ENCODE results near the gene RBCK1. TPM values are rescaled to one million over a fixed set of nuclear protein-coding genes. Genes with fewer than 3 reads are reported as not detected.

RBCK1 gene
- total and polyA plus RNA-seq, 10 of the 15 experiments (the other 5 are each of a cell fraction or from before 2014, with no cell fraction given), result 14.1 to 99.7 (median 76.0) TPM

GRCh38 chr20:478949-479429 lies 70.9 kb downstream of the RBCK1 start (continued):
- TF ChIP-seq RELA (IDR thresholded peaks at IDR 0.05; ENCODE audit: borderline replicate concordance, partially characterized antibody) (no peak), SMC3 (IDR thresholded peaks at IDR 0.05; ENCODE audit: borderline replicate concordance, low read length) (peak; percentile 84), YY1 (IDR thresholded peaks at IDR 0.05; ENCODE audit: low read depth, low read length) (peak; percentile 24; the same call in 1 of the 2 replicates), TCF12 (IDR thresholded peaks at IDR 0.05; ENCODE audit: low read depth, low read length) (no peak), NFXL1 (IDR thresholded peaks at IDR 0.05; ENCODE audit: borderline replicate concordance) (no peak)
- TF ChIP-seq, protein P1, sequence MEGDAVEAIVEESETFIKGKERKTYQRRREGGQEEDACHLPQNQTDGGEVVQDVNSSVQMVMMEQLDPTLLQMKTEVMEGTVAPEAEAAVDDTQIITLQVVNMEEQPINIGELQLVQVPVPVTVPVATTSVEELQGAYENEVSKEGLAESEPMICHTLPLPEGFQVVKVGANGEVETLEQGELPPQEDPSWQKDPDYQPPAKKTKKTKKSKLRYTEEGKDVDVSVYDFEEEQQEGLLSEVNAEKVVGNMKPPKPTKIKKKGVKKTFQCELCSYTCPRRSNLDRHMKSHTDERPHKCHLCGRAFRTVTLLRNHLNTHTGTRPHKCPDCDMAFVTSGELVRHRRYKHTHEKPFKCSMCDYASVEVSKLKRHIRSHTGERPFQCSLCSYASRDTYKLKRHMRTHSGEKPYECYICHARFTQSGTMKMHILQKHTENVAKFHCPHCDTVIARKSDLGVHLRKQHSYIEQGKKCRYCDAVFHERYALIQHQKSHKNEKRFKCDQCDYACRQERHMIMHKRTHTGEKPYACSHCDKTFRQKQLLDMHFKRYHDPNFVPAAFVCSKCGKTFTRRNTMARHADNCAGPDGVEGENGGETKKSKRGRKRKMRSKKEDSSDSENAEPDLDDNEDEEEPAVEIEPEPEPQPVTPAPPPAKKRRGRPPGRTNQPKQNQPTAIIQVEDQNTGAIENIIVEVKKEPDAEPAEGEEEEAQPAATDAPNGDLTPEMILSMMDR (IDR thresholded peaks at IDR 0.05 in 2 of 3, conservative IDR thresholded peaks at IDR 0.05 in 1 of 3; ENCODE audit: control insufficient read depth in 2 of 3, extremely low read depth in 1 of 3, insufficient read depth in 1 of 3, low read depth in 3 of 3, low read length in 3 of 3), result peak; percentile 47 to 68 (median 57); a peak in 5 of 6 replicates

GRCh38 chr20:479487-479886 lies 71.4 kb downstream of the RBCK1 start:
- Histone ChIP-seq H4K20me1 (ENCODE audit: control insufficient read depth, insufficient read depth) (no peaks in the 10 kb centered on the region), H3K9ac (ENCODE audit: control insufficient read depth, insufficient read depth, low read length) (no peak overlapping the region), H3K79me2 (ENCODE audit: control insufficient read depth, insufficient read depth, low read length) (no peaks in the 10 kb centered on the region), H3K4me2 (ENCODE audit: control insufficient read depth, insufficient read depth) (no peak overlapping the region), H3K9me3 (replicated peaks; ENCODE audit: control insufficient read depth, insufficient read depth, low read length) (no peaks in the 10 kb centered on the region), H3K4me1 (ENCODE audit: control insufficient read depth, insufficient read depth, low read length) (no peaks in the 10 kb centered on the region), H3K36me3 (ENCODE audit: control insufficient read depth in 2 of 2, insufficient read depth in 2 of 2, low read length in 1 of 2) (peaks cover 5 to 18% of the 10 kb centered on the region in 2 experiments), H3K27ac (ENCODE audit: control insufficient read depth, insufficient read depth) (no peak overlapping the region), H2AFZ (ENCODE audit: control insufficient read depth, low read depth, low read length) (no peak overlapping the region), H3K4me3 (no peak overlapping the region), H3K27me3 (replicated peaks in 1 of 2; ENCODE audit: control insufficient read depth in 2 of 2, insufficient read depth in 2 of 2, low read length in 1 of 2) (no peaks in the 10 kb centered on the region)
- CTCF ChIA-PET, result interaction anchor here (1.0 to 5.2 kb wide), 5 partner anchors 46 to 125 kb away, joined by 3 to 41 read pairs (median 7); no protein-coding TSS in a partner anchor
- FAIRE-seq (no peak), DNase-seq (ENCODE audit: low read depth, low spot score) (no peak), ATAC-seq (no peak)
- WGBS (ENCODE audit: insufficient coverage, insufficient replicate concordance, low lambda C conversion rate, missing lambda C conversion rate), result 100% methylated on average over 2 of the region's 2 CpGs
- in situ Hi-C loops (cut with MboI), result loop anchor here (5.0 kb wide), 1 partner anchor 127 kb away; no protein-coding TSS in a partner anchor
- POLR2A ChIA-PET, result no interaction called here
- SMC1A ChIA-PET (ENCODE audit: uncharacterized antibody, unreplicated experiment), result interaction anchor here (0.9 to 1.3 kb wide), 4 partner anchors 72 to 127 kb away, joined by 3 to 6 read pairs (median 3); no protein-coding TSS in a partner anchor
- no TSS peak for BruUV-seq (replicated peaks)
- intact Hi-C loops (cut with micrococcal nuclease; ENCODE audit: unreplicated experiment), result loop anchor here (1.0 kb wide), 2 partner anchors 72 to 125 kb away; no protein-coding TSS in a partner anchor
- RAD21 ChIA-PET (ENCODE audit: unreplicated experiment), result interaction anchor here (2.1 kb wide), 1 partner anchor 125 kb away, joined by 10 read pairs; no protein-coding TSS in a partner anchor
- TF ChIP-seq, protein P2, sequence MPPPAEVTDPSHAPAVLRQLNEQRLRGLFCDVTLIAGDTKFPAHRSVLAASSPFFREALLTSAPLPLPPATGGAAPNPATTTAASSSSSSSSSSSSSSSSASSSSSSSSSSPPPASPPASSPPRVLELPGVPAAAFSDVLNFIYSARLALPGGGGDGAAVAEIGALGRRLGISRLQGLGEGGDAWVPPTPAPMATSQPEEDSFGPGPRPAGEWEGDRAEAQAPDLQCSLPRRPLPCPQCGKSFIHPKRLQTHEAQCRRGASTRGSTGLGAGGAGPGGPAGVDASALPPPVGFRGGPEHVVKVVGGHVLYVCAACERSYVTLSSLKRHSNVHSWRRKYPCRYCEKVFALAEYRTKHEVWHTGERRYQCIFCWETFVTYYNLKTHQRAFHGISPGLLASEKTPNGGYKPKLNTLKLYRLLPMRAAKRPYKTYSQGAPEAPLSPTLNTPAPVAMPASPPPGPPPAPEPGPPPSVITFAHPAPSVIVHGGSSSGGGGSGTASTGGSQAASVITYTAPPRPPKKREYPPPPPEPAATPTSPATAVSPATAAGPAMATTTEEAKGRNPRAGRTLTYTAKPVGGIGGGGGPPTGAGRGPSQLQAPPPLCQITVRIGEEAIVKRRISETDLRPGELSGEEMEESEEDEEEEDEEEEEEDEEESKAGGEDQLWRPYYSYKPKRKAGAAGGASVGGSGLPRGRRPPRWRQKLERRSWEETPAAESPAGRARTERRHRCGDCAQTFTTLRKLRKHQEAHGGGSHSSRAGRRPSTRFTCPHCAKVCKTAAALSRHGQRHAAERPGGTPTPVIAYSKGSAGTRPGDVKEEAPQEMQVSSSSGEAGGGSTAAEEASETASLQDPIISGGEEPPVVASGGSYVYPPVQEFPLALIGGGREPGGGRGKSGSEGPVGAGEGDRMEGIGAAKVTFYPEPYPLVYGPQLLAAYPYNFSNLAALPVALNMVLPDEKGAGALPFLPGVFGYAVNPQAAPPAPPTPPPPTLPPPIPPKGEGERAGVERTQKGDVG (CRISPR knock-in tag; IDR thresholded peaks at IDR 0.05), result no peak
- TF ChIP-seq YBX1 (IDR thresholded peaks at IDR 0.05) (no peak), PML (IDR thresholded peaks at IDR 0.05; ENCODE audit: low read length) (no peak), KAT2A (conservative IDR thresholded peaks at IDR 0.05; ENCODE audit: control insufficient read depth, low read depth, low read length) (no peak), MLLT1 (IDR thresholded peaks at IDR 0.05) (no peak), MXI1 (IDR thresholded peaks at IDR 0.05; ENCODE audit: low read depth, low read length) (no peak), DPF2 (IDR thresholded peaks at IDR 0.05) (no peak)
- TF ChIP-seq, protein P3, sequence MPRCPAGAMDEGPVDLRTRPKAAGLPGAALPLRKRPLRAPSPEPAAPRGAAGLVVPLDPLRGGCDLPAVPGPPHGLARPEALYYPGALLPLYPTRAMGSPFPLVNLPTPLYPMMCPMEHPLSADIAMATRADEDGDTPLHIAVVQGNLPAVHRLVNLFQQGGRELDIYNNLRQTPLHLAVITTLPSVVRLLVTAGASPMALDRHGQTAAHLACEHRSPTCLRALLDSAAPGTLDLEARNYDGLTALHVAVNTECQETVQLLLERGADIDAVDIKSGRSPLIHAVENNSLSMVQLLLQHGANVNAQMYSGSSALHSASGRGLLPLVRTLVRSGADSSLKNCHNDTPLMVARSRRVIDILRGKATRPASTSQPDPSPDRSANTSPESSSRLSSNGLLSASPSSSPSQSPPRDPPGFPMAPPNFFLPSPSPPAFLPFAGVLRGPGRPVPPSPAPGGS (IDR thresholded peaks at IDR 0.05; ENCODE audit: borderline replicate concordance, insufficient read depth, low read depth, low read length, poor library complexity, severe bottlenecking), result no peak

All from GM12878 (cell line).